ENCODE results near the gene YJEFN3.

Gene YJEFN3

GRCh38 chr19:19491321-19492025 is 37.2 kb upstream of the YJEFN3 start:
- DNase-seq, result no peak
- peaks cover 48% of the 10 kb centered on the region for H3K4me1 Mint-ChIP-seq
- H3K27me3 Mint-ChIP-seq, result no peaks in the 10 kb centered on the region
- H3K27ac Mint-ChIP-seq, result no peak overlapping the region
- H3K9me3 Mint-ChIP-seq, result no peaks in the 10 kb centered on the region
- peaks cover 20% of the 10 kb centered on the region for H3K36me3 Mint-ChIP-seq (ENCODE audit: low read depth)
- no peak overlapping the region for H3K4me3 Mint-ChIP-seq
- ATAC-seq, result no peak

GRCh38 chr19:19492026-19492610 is 36.6 kb upstream of the YJEFN3 start:
- Mint-ChIP-seq H3K4me1 (peaks cover 45% of the 10 kb centered on the region), H3K36me3 (ENCODE audit: low read depth) (peaks cover 24% of the 10 kb centered on the region), H3K9me3 (no peaks in the 10 kb centered on the region), H3K27ac (no peak overlapping the region), H3K27me3 (no peaks in the 10 kb centered on the region), H3K4me3 (no peak overlapping the region)
- ATAC-seq (no peak), DNase-seq (no peak)

GRCh38 chr19:19493841-19494546 is 34.7 kb upstream of the YJEFN3 start:
- Mint-ChIP-seq H3K36me3 (ENCODE audit: low read depth) (peaks cover 25% of the 10 kb centered on the region), H3K4me1 (peaks cover 28% of the 10 kb centered on the region), H3K9me3 (no peaks in the 10 kb centered on the region), H3K27ac (no peak overlapping the region), H3K4me3 (no peak overlapping the region), H3K27me3 (no peaks in the 10 kb centered on the region)
- ATAC-seq (no peak), DNase-seq (no peak)

GRCh38 chr19:19495614-19496603 is 32.8 kb upstream of the YJEFN3 start:
- Mint-ChIP-seq H3K4me1 (peaks cover 11% of the 10 kb centered on the region), H3K36me3 (ENCODE audit: low read depth) (peaks cover 23% of the 10 kb centered on the region), H3K9me3 (no peaks in the 10 kb centered on the region), H3K4me3 (no peak overlapping the region), H3K27ac (no peak overlapping the region), H3K27me3 (no peaks in the 10 kb centered on the region)
- DNase-seq (no peak), ATAC-seq (no peak)

- Mint-ChIP-seq H3K27ac (no peak overlapping the region), H3K36me3 (ENCODE audit: low read depth) (peaks cover 34% of the 10 kb centered on the region), H3K4me1 (peaks cover 11% of the 10 kb centered on the region), H3K27me3 (no peaks in the 10 kb centered on the region), H3K4me3 (no peak overlapping the region), H3K9me3 (no peaks in the 10 kb centered on the region)
- ATAC-seq, result no peak
- no peak for DNase-seq
These were observed 30.3 kb upstream of the YJEFN3 start for GRCh38 chr19:19498255-19498991.

- Mint-ChIP-seq H3K4me1 (peaks cover 4% of the 10 kb centered on the region), H3K9me3 (no peaks in the 10 kb centered on the region), H3K27me3 (no peaks in the 10 kb centered on the region), H3K4me3 (no peak overlapping the region), H3K36me3 (ENCODE audit: low read depth) (peaks cover 33% of the 10 kb centered on the region), H3K27ac (peak overlapping the region; percentile 42)
- ATAC-seq (no peak), DNase-seq (no peak)
These were observed 29.3 kb upstream of the YJEFN3 start for GRCh38 chr19:19499272-19499995.

- H3K27ac Mint-ChIP-seq, result no peak overlapping the region
- peaks cover 34% of the 10 kb centered on the region for H3K36me3 Mint-ChIP-seq (ENCODE audit: low read depth)
These were observed 27.6 kb upstream of the YJEFN3 start for GRCh38 chr19:19500975-19501644.

GRCh38 chr19:19501798-19502197 is 26.9 kb upstream of the YJEFN3 start:
- peaks cover 34% of the 10 kb centered on the region for H3K36me3 Mint-ChIP-seq (ENCODE audit: low read depth)
- no peak overlapping the region for H3K4me3 Mint-ChIP-seq
- H3K27me3 Mint-ChIP-seq, result no peaks in the 10 kb centered on the region
- H3K4me1 Mint-ChIP-seq, result no peaks in the 10 kb centered on the region
- ATAC-seq (no peak), DNase-seq (no peak)
- no peaks in the 10 kb centered on the region for H3K9me3 Mint-ChIP-seq
- H3K27ac Mint-ChIP-seq, result no peak overlapping the region

More at GRCh38 chr19:19500975-19501644, 27.6 kb upstream of the YJEFN3 start:
- ATAC-seq (no peak), DNase-seq (no peak)
- H3K9me3 Mint-ChIP-seq, result no peaks in the 10 kb centered on the region
- H3K27me3 Mint-ChIP-seq, result no peaks in the 10 kb centered on the region
- no peaks in the 10 kb centered on the region for H3K4me1 Mint-ChIP-seq
- no peak overlapping the region for H3K4me3 Mint-ChIP-seq

- Mint-ChIP-seq H3K9me3 (no peaks in the 10 kb centered on the region), H3K4me3 (no peak overlapping the region), H3K4me1 (no peaks in the 10 kb centered on the region), H3K27me3 (no peaks in the 10 kb centered on the region), H3K27ac (no peak overlapping the region), H3K36me3 (ENCODE audit: low read depth) (peaks cover 35% of the 10 kb centered on the region)
- ATAC-seq (no peak), DNase-seq (no peak)
These were observed 26.4 kb upstream of the YJEFN3 start for GRCh38 chr19:19502281-19502680.

- ATAC-seq (no peak), DNase-seq (no peak)
- H3K27ac Mint-ChIP-seq, result no peak overlapping the region
- peaks cover 39% of the 10 kb centered on the region for H3K36me3 Mint-ChIP-seq (ENCODE audit: low read depth)
- H3K9me3 Mint-ChIP-seq, result no peaks in the 10 kb centered on the region
- H3K27me3 Mint-ChIP-seq, result no peaks in the 10 kb centered on the region
- H3K4me1 Mint-ChIP-seq, result no peaks in the 10 kb centered on the region
- H3K4me3 Mint-ChIP-seq, result no peak overlapping the region
These were observed 25.7 kb upstream of the YJEFN3 start for GRCh38 chr19:19502808-19503602.

GRCh38 chr19:19504754-19505668 is 23.7 kb upstream of the YJEFN3 start:
- Mint-ChIP-seq H3K4me1 (no peaks in the 10 kb centered on the region), H3K27ac (peak overlapping the region; percentile 39), H3K27me3 (no peaks in the 10 kb centered on the region), H3K36me3 (ENCODE audit: low read depth) (peaks cover 35% of the 10 kb centered on the region), H3K9me3 (no peaks in the 10 kb centered on the region), H3K4me3 (no peak overlapping the region)
- DNase-seq, result no peak
- no peak for ATAC-seq
